Psoas muscle (tissue), 8 donors: ENCODE measurements around the gene LMOD1. TPM values are rescaled to one million over a fixed set of nuclear protein-coding genes. Genes with fewer than 3 reads are reported as not detected.
"Not testable (repeated sequence)": the region's sequence is repeated elsewhere in the genome, so short reads cannot be mapped to it uniquely, and the experiment has no call there.

Experiments used
- ATAC-seq, 4 donors: fragments of 200-7000 bp; cut with Tn5 transposase; one replicate each; pipeline ENCODE4 v1.9.1; 2020; ENCODE audit warnings: moderate library complexity in 3 of 4, mild to moderate bottlenecking in 2 of 4
- DNase-seq, 2 donors: peaks; one replicate each; pipeline ENCODE4 v3.0.0-alpha.2; 2020
- H3K27ac ChIP-seq: fragments of 200-600 bp; one replicate; pipeline ENCODE4 v1.8.0; 2022
- H3K27me3 ChIP-seq, 3 donors: fragments of 200-600 bp in 1 of 3; one replicate each; pipeline versions ENCODE4 v1.6.1 to v1.8.0; 2013 to 2022; ENCODE audit warnings: low read length in 2 of 3, mild to moderate bottlenecking in 2 of 3, moderate library complexity in 1 of 3; ENCODE audit not compliant: insufficient read depth in 3 of 3
- H3K36me3 ChIP-seq, 2 donors: fragments of 200-600 bp in 1 of 2; one replicate each; pipeline versions ENCODE4 v1.6.1 to v1.8.0; 2013 to 2022; ENCODE audit warnings: low read depth in 1 of 2, mild to moderate bottlenecking in 1 of 2, moderate library complexity in 1 of 2; ENCODE audit not compliant: insufficient read depth in 1 of 2
- H3K4me1 ChIP-seq: fragments of 200-600 bp; one replicate; pipeline ENCODE4 v1.8.0; 2022
- H3K4me3 ChIP-seq: fragments of 200-600 bp; one replicate; pipeline ENCODE4 v1.8.0; 2022; ENCODE audit warnings: mild to moderate bottlenecking
- H3K9me3 ChIP-seq: fragments of 200-600 bp; one replicate; pipeline ENCODE4 v1.8.0; 2022
- CTCF ChIP-seq: fragments of 200-600 bp; IDR thresholded peaks from one replicate; pipeline ENCODE4 v1.8.0; 2022; ENCODE audit warnings: antibody characterized with exemption
- WGBS, 3 donors: extraction: QIAGEN DNeasy Blood & Tissue Kit; methylation state at CpG; one replicate each; pipeline versions ENCODE4 v1.1.6 to v1.1.7; 2013; 5-methylcytosine and 5-hydroxymethylcytosine counted together
- intact Hi-C, 2 donors: fragments of 100-400 bp; cut with DNase I; formaldehyde crosslinking; loops; one replicate each; pipeline versions ENCODE4 v1.11.0 to v1.14.2; 2022
- polyA plus RNA-seq, 3 donors: library from polyadenylated mRNA; stranded (reverse); fragments of 200-250 nt; gene quantifications; one replicate each; pipeline ENCODE4 v1.2.3, GENCODE V29; 2013
- total RNA-seq, 4 donors: library from RNA; stranded (reverse); fragmentation: NEBNext Ultra II Directional in 2 of 4; extraction: Animal tissue kit (Norgen Biotek cat#: 25700) in 2 of 4; gene quantifications; one replicate each; pipeline versions ENCODE4 v1.2.1 to v1.2.4, GENCODE V29; 2021 to 2023
- donor health status: healthy with polysubstance abuse.
- donor health status: DM: no; HTN: no; CAD: no; lungs with moderate emphysema.
- donor health status: Bipolar disorder and iron deficiency.
- donor health status: healthy.
- donor health status: DM: yes; HTN: yes; CAD: no.
- donor health status: DM: no; HTN: no; CAD: no.
- donor health status: DM: no; HTN: no; CAD: no.
- donor health status: DM: yes; HTN: yes; CAD: no.

The LMOD1 gene
- total and polyA plus RNA-seq, 7 donors, result 4.9 to 45.4 (median 15.5) TPM

GRCh38 chr1:201905234-201905890, 41.0 kb downstream of the LMOD1 start:
- Histone ChIP-seq H3K4me1 (peaks cover 47% of the 10 kb centered on the region), H3K27me3 (no peaks in the 10 kb centered on the region), H3K4me3 (no peak overlapping the region), H3K9me3 (no peaks in the 10 kb centered on the region), H3K27ac (peak overlapping the region; percentile 75), H3K36me3 (peaks cover 0 to 5% of the 10 kb centered on the region in 2 donors)
- no peak for DNase-seq
- TF ChIP-seq CTCF, result no peak
- WGBS, 3 donors, result 28 to 57% (median 33%) methylated on average over 6 of the region's 6 CpGs
- intact Hi-C loops, result no loop called here
- peak in 3 of 4 donors; percentile 17 to 25 (median 24) for ATAC-seq

- Histone ChIP-seq H3K27ac (peak overlapping the region; percentile 75), H3K36me3 (peaks cover 0 to 8% of the 10 kb centered on the region in 2 donors), H3K27me3 (no peaks in the 10 kb centered on the region), H3K4me1 (peaks cover 47% of the 10 kb centered on the region), H3K4me3 (no peak overlapping the region), H3K9me3 (no peaks in the 10 kb centered on the region)
- DNase-seq (no peak), ATAC-seq (peak in 1 of 4 donors; percentile 22)
- 18 to 29% (median 21%) methylated on average over 6 of the region's 6 CpGs for WGBS, 3 donors
- TF ChIP-seq CTCF, result no peak
- intact Hi-C loops, result no loop called here
Measured at GRCh38 chr1:201904579-201904978, 41.8 kb downstream of the LMOD1 start.

GRCh38 chr1:201903135-201903534, 43.2 kb downstream of the LMOD1 start:
- 24 to 61% (median 35%) methylated on average over 5 of the region's 5 CpGs for WGBS, 3 donors
- Histone ChIP-seq H3K9me3 (no peaks in the 10 kb centered on the region), H3K27ac (peak overlapping the region; percentile 75), H3K27me3 (no peaks in the 10 kb centered on the region), H3K4me3 (no peak overlapping the region), H3K36me3 (peaks cover 0 to 13% of the 10 kb centered on the region in 2 donors), H3K4me1 (peaks cover 41% of the 10 kb centered on the region)
- intact Hi-C loops, result no loop called here
- no peak for TF ChIP-seq CTCF
- DNase-seq, result peak; percentile 46 to 77
- peak; percentile 48 to 85 (median 70) for ATAC-seq

- Histone ChIP-seq H3K9me3 (no peaks in the 10 kb centered on the region), H3K27ac (peak overlapping the region; percentile 75), H3K27me3 (no peaks in the 10 kb centered on the region), H3K4me1 (peaks cover 34% of the 10 kb centered on the region), H3K36me3 (peaks cover 0 to 22% of the 10 kb centered on the region in 2 donors), H3K4me3 (no peak overlapping the region)
- WGBS, 3 donors, result 67 to 86% (median 71%) methylated on average over 3 of the region's 3 CpGs
- no peak for DNase-seq
- no peak for TF ChIP-seq CTCF
- intact Hi-C loops, result no loop called here
- ATAC-seq, result no peak
Measured at GRCh38 chr1:201902198-201902597, 44.1 kb downstream of the LMOD1 start.

- DNase-seq, intact Hi-C loops, ATAC-seq, H3K4me3 ChIP-seq, H3K27ac ChIP-seq, H3K9me3 ChIP-seq, H3K27me3 ChIP-seq: not testable (repeated sequence)
- Histone ChIP-seq H3K36me3 (peaks cover 0 to 33% of the 10 kb centered on the region in 2 donors), H3K4me1 (peaks cover 37% of the 10 kb centered on the region)
- WGBS, 3 donors, result 72 to 90% (median 80%) methylated on average over 6 of the region's 6 CpGs
Measured at GRCh38 chr1:201901036-201901435, 45.3 kb downstream of the LMOD1 start.
